ENCODE measurements around the gene FMNL1.

Gene FMNL1

DNA sequence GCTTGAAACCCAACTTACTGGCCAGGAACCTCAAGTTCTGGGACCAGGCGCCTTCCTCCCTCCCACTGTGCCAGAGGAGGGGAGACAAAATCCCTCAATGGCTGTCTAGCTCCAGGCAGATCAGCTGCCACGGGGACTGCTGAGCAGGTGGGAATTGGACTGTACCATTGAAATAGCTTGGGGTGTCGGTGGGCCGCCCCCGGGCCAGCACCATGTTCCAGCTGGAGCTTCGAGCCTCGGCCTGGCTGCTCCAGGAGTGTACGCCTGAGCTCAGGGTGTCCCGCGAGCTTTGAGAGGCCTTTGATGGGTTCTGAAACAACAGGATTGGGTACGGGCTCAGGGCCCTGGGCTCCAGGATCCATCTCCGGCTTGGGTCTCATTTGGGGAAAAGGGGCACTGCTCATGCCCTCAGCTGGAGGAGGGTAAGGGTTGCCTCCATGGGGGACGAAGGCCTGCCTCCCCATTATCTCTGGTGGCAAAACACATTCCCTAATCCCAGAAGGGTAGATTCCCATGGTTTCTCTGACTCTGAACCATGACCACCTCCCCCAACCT lies 44.8 kb downstream of the FMNL1 start:
- Histone ChIP-seq H3K4me1 (ENCODE audit: insufficient read depth, low read length) (peaks cover 10% of the 10 kb centered on the region), H3K36me3 (ENCODE audit: insufficient read depth, low read length) (peaks cover 80% of the 10 kb centered on the region)

DNA sequence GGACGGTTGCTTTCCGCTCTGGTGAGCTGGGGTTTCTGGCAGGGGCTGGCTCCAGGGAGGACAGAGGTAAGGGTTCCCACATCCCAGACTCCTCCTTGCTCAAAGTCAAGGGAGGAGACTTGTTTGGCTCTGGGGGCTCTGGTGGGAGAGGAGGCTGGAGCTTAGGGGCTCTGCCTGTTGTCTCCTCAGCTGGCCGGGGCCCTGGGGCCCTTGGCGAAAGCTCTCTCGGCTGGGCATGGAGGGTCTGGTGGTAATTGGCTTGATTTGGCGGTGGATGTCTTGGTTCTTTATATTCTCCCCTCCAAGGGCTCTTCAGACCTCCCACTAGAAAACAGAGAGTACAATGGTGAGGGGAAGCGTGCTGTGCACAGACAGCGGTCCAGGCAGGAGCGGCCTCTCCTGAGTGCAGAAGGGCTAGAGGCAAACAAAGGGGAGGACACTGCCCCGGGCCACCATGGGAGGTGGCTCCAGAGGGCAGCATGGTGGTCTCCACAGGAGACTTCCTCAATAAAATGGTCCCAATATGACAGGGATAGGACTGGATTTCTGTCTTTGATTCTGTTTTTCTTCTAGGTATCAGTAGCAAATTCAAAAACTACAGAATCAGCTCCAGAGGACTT lies 45.9 kb downstream of the FMNL1 start:
- H3K36me3 ChIP-seq (ENCODE audit: insufficient read depth, low read length) = peaks cover 82% of the 10 kb centered on the region
- no peak overlapping the region for H3K9ac ChIP-seq (ENCODE audit: low read length)
- no peak overlapping the region for H3K27ac ChIP-seq (ENCODE audit: low read depth, low read length)
- no peak overlapping the region for H3K4me3 ChIP-seq (ENCODE audit: low read depth in 1 of 2, low read length in 2 of 2)
- no peaks in the 10 kb centered on the region for H3K27me3 ChIP-seq (ENCODE audit: control insufficient read depth in 1 of 2, insufficient read depth in 2 of 2, low read length in 2 of 2)
- H3K4me1 ChIP-seq (ENCODE audit: insufficient read depth, low read length) = peaks cover 7% of the 10 kb centered on the region
- H3K9me3 ChIP-seq (ENCODE audit: low read length) = no peaks in the 10 kb centered on the region

More for the DNA sequence above, 44.8 kb downstream of the FMNL1 start:
- Histone ChIP-seq H3K4me3 (ENCODE audit: low read depth in 1 of 2, low read length in 2 of 2) (no peak overlapping the region), H3K27me3 (ENCODE audit: control insufficient read depth in 1 of 2, insufficient read depth in 2 of 2, low read length in 2 of 2) (no peaks in the 10 kb centered on the region), H3K27ac (ENCODE audit: low read depth, low read length) (no peak overlapping the region), H3K9ac (ENCODE audit: low read length) (no peak overlapping the region), H3K9me3 (ENCODE audit: low read length) (no peaks in the 10 kb centered on the region)

DNA sequence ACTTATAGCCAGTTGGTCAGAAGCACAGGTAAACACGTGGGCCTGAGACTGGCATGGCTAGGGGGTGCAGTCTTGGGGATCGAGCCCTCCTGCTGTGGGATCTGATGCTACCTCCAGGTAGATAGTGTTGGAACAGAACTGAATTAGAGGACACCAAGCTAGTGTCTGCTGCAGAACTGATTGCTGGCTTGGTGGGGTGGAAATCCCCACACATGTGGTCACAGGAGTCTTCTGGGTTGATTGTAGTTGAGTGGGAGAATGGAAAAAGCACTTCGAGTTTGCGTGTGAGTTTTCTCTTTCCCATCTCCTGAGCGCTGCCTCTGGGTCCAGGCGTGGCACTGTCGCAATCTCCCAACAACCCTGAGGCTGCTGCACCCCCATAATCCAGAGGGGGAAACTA lies 48.2 kb downstream of the FMNL1 start:
- H3K9ac ChIP-seq (ENCODE audit: low read length) = no peak overlapping the region
- H3K27ac ChIP-seq (ENCODE audit: low read depth, low read length) = no peak overlapping the region
- no peaks in the 10 kb centered on the region for H3K27me3 ChIP-seq (ENCODE audit: control insufficient read depth in 1 of 2, insufficient read depth in 2 of 2, low read length in 2 of 2)
- peaks cover 82% of the 10 kb centered on the region for H3K36me3 ChIP-seq (ENCODE audit: insufficient read depth, low read length)
- no peak overlapping the region for H3K4me3 ChIP-seq (ENCODE audit: low read depth in 1 of 2, low read length in 2 of 2)
- no peaks in the 10 kb centered on the region for H3K9me3 ChIP-seq (ENCODE audit: low read length)
- H3K4me1 ChIP-seq (ENCODE audit: insufficient read depth, low read length) = no peaks in the 10 kb centered on the region

DNA sequence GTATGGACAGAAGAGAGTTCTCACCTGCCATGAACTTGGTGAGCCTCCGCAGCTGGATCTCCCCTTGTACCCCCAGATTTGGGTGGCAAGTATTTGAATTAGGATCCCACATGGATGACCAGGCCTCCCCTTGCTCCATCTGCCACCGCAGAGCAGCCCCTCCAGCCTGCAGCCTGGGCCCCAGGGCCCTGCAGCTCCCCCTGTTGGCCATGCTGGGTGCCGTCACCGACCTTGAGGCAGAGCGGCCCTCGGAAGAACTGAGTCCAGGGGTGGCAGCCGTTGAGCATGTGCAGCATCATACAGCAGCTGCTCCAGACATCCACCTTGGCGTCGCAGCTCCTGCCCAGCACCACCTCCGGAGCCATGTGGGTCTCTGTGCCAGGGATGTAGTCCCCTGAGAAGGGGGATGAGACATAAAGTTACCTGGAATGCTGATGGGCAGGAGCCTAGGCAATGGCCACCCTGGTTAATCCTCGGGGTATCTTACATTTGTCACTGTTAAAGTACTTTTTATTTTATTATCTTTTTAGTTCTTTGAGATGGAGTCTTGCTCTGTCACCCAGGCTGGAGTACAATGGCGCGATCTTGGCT lies 49.2 kb downstream of the FMNL1 start:
- Histone ChIP-seq H3K27ac (ENCODE audit: low read depth, low read length) (no peak overlapping the region), H3K4me1 (ENCODE audit: insufficient read depth, low read length) (no peaks in the 10 kb centered on the region), H3K9me3 (ENCODE audit: low read length) (no peaks in the 10 kb centered on the region), H3K36me3 (ENCODE audit: insufficient read depth, low read length) (peaks cover 74% of the 10 kb centered on the region), H3K27me3 (ENCODE audit: control insufficient read depth in 1 of 2, insufficient read depth in 2 of 2, low read length in 2 of 2) (no peaks in the 10 kb centered on the region), H3K4me3 (ENCODE audit: low read depth in 1 of 2, low read length in 2 of 2) (no peak overlapping the region), H3K9ac (ENCODE audit: low read length) (no peak overlapping the region)

DNA sequence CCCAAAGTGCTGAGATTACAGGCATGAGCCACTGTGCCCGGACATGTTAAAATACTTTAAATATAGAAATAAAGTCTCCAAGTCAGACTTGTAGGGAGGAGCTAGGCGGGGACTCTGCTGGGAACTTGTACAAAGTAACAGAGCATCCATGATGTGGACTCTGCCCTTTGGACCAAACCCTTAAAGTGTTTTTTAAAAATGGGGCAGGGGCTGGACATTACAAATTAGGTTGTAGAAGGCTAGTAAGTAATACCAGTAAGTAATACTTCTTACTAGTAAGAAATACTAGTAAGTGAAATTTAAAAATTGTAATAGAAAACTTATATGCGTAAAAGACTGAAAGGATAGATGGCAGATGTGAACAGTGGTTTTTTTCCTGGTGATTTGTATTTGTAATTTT lies 49.9 kb downstream of the FMNL1 start:
- H3K9ac ChIP-seq (ENCODE audit: low read length) = no peak overlapping the region
- peaks cover 68% of the 10 kb centered on the region for H3K36me3 ChIP-seq (ENCODE audit: insufficient read depth, low read length)
- H3K27me3 ChIP-seq (ENCODE audit: control insufficient read depth in 1 of 2, insufficient read depth in 2 of 2, low read length in 2 of 2) = no peaks in the 10 kb centered on the region
- no peaks in the 10 kb centered on the region for H3K4me1 ChIP-seq (ENCODE audit: insufficient read depth, low read length)
- H3K27ac ChIP-seq (ENCODE audit: low read depth, low read length) = no peak overlapping the region
- no peak overlapping the region for H3K4me3 ChIP-seq (ENCODE audit: low read depth in 1 of 2, low read length in 2 of 2)
- no peaks in the 10 kb centered on the region for H3K9me3 ChIP-seq (ENCODE audit: low read length)

DNA sequence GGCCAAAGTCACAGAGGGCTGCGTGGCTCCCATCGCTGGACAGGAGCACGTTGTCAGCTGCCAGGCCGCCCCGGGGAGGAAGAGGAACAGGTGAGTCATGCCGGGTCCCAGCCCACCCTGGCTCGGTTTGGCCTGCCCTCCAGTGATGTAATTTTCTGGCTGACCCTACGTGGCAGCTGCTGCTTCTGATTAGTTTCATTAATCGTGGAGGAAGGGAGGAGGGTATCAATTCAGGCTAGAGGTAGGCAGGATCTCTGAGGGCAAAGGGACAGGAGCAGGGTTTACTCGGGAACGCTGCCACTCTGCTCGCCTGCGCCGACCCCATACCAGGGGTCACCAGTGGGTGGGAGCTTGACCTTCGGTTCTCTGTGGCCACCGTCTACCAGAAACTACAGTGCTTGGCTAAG lies 51.9 kb downstream of the FMNL1 start:
- no peak overlapping the region for H3K27ac ChIP-seq (ENCODE audit: low read depth, low read length)
- H3K4me1 ChIP-seq (ENCODE audit: insufficient read depth, low read length) = peaks cover 14% of the 10 kb centered on the region
- H3K27me3 ChIP-seq (ENCODE audit: control insufficient read depth in 1 of 2, insufficient read depth in 2 of 2, low read length in 2 of 2) = no peaks in the 10 kb centered on the region
- H3K9ac ChIP-seq (ENCODE audit: low read length) = no peak overlapping the region
- H3K9me3 ChIP-seq (ENCODE audit: low read length) = no peaks in the 10 kb centered on the region
- no peak overlapping the region for H3K4me3 ChIP-seq (ENCODE audit: low read depth in 1 of 2, low read length in 2 of 2)
- peaks cover 50% of the 10 kb centered on the region for H3K36me3 ChIP-seq (ENCODE audit: insufficient read depth, low read length)

DNA sequence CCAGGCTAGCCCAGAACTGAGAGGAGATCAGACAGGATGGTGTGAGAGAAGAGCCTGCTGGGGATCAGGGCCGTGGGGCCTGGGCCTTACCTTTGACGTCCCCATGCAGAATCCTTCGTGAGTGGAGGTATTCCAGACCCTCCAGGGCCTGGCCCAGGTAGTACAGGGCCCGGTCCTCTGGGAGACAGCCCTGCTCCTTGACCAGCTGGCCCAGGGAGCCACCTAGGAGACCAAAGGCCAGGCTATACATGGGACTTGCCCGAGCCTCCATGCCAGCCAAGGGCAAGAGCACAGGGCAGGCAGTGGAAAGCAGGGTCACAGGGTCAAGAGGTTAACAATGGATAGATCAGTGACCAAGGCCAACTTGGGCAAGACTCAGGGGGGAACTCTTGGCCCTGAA lies 52.3 kb downstream of the FMNL1 start:
- H3K4me1 ChIP-seq (ENCODE audit: insufficient read depth, low read length) = peaks cover 19% of the 10 kb centered on the region
- H3K9ac ChIP-seq (ENCODE audit: low read length) = no peak overlapping the region
- no peak overlapping the region for H3K27ac ChIP-seq (ENCODE audit: low read depth, low read length)
- H3K4me3 ChIP-seq (ENCODE audit: low read depth in 1 of 2, low read length in 2 of 2) = no peak overlapping the region
- H3K9me3 ChIP-seq (ENCODE audit: low read length) = no peaks in the 10 kb centered on the region
- H3K27me3 ChIP-seq (ENCODE audit: control insufficient read depth in 1 of 2, insufficient read depth in 2 of 2, low read length in 2 of 2) = no peaks in the 10 kb centered on the region
- peaks cover 45% of the 10 kb centered on the region for H3K36me3 ChIP-seq (ENCODE audit: insufficient read depth, low read length)

DNA sequence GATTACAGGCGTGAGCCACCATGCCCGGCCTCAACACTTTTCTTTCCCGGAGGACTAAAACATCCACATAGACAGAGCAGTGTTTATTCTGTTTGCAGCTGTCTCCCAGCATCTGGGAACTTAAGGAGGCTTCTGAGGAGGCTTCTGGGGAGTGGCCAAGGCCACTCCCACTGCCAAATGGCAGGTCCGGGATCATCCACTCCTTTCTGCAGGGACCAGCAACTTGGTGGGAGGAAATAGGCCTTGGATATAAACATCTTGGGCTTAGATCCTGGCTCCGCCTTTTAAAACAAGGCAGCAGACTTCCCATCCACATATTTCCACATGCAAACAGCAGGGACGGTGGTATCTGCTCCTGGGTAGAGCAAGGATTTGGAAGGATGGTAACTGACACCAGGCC lies 54.3 kb downstream of the FMNL1 start:
- Histone ChIP-seq H3K36me3 (ENCODE audit: insufficient read depth, low read length) (peaks cover 37% of the 10 kb centered on the region), H3K4me1 (ENCODE audit: insufficient read depth, low read length) (peaks cover 26% of the 10 kb centered on the region), H3K9me3 (ENCODE audit: low read length) (no peaks in the 10 kb centered on the region), H3K9ac (ENCODE audit: low read length) (no peak overlapping the region), H3K27ac (ENCODE audit: low read depth, low read length) (no peak overlapping the region), H3K4me3 (ENCODE audit: low read depth in 1 of 2, low read length in 2 of 2) (no peak overlapping the region), H3K27me3 (ENCODE audit: control insufficient read depth in 1 of 2, insufficient read depth in 2 of 2, low read length in 2 of 2) (no peaks in the 10 kb centered on the region)

DNA sequence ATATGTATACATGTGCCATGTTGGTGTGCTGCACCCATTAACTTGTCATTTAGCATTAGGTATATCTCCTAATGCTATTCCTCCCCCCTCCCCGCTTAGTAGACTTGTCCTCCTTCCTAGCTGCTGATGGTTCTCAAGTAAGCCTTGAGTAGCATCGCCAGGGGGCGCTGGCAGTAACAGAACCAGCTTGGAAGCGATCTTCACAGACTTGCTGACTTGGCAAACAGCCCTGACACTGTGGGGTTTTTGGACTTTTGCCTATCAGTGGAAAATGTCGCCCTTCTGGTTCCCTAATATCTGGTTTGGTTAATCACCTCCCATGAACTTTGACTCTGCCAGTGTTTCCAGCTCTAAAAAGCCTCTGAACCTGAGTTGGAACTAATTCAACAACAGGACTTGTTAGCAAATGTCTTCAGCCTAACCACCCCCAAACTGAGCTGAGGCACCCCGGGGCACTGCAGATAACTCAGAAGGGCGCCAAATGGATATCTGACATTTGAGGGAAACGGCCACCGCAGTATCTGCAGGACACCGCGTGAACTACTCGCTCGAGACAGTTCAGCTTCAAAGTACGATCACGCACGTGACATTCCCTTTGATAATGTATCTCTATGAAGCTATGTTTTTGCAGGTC lies 55.6 kb downstream of the FMNL1 start:
- H3K4me1 ChIP-seq (ENCODE audit: insufficient read depth, low read length) = peaks cover 29% of the 10 kb centered on the region
- peaks cover 38% of the 10 kb centered on the region for H3K36me3 ChIP-seq (ENCODE audit: insufficient read depth, low read length)
- no peaks in the 10 kb centered on the region for H3K27me3 ChIP-seq (ENCODE audit: control insufficient read depth in 1 of 2, insufficient read depth in 2 of 2, low read length in 2 of 2)
- H3K9me3 ChIP-seq (ENCODE audit: low read length) = no peaks in the 10 kb centered on the region
- H3K4me3 ChIP-seq (ENCODE audit: low read depth in 1 of 2, low read length in 2 of 2) = peak overlapping the region in 1 of 2 donors; percentile 33
- peak overlapping the region; percentile 77 for H3K27ac ChIP-seq (ENCODE audit: low read depth, low read length)
- H3K9ac ChIP-seq (ENCODE audit: low read length) = peak overlapping the region; percentile 12

DNA sequence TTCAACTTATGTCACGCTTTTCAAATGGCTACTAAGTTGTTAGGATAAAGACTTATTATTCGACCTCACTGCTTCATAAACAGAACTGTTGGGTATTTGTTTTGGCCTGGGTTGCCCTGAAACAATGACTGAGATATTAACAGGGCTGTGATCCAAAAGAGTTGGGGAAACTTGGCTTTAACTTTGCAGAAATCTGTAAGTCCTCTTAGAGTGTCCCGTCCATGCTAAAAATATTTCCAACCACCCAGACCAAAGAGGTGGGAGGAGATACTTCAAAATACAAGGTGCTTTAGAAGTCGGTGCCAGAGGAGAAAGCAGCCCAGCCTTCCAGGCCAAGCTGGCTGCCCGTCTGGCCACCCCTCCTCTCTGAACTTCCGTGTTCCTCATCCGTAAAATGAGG lies 56.3 kb downstream of the FMNL1 start:
- peak overlapping the region in 1 of 2 donors; percentile 33 for H3K4me3 ChIP-seq (ENCODE audit: low read depth in 1 of 2, low read length in 2 of 2)
- H3K9ac ChIP-seq (ENCODE audit: low read length) = no peak overlapping the region
- H3K4me1 ChIP-seq (ENCODE audit: insufficient read depth, low read length) = peaks cover 36% of the 10 kb centered on the region
- H3K27me3 ChIP-seq (ENCODE audit: control insufficient read depth in 1 of 2, insufficient read depth in 2 of 2, low read length in 2 of 2) = no peaks in the 10 kb centered on the region
- H3K27ac ChIP-seq (ENCODE audit: low read depth, low read length) = peak overlapping the region; percentile 77
- no peaks in the 10 kb centered on the region for H3K9me3 ChIP-seq (ENCODE audit: low read length)
- peaks cover 37% of the 10 kb centered on the region for H3K36me3 ChIP-seq (ENCODE audit: insufficient read depth, low read length)

DNA sequence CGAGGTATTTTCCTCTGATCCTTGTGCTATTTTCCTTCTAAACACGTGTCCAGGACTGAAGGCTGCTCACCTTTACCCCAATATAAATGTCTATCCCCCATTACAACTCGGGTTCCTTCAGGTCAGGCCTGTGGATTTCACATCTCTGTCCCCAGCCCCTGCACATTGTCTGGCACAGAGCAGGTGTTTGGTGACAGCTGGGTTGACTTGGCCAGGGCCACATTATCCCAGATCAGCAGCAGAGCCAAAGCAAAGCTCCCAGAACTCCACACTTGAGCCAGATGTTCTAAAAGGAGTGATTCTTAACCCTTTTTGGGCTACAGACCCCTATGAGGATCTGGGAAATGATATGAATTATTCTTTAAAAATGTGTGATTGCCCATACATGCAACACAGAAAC lies 58.2 kb downstream of the FMNL1 start:
- Histone ChIP-seq H3K9me3 (ENCODE audit: low read length) (no peaks in the 10 kb centered on the region), H3K27me3 (ENCODE audit: control insufficient read depth in 1 of 2, insufficient read depth in 2 of 2, low read length in 2 of 2) (no peaks in the 10 kb centered on the region), H3K9ac (ENCODE audit: low read length) (no peak overlapping the region), H3K36me3 (ENCODE audit: insufficient read depth, low read length) (peaks cover 38% of the 10 kb centered on the region), H3K4me1 (ENCODE audit: insufficient read depth, low read length) (peaks cover 55% of the 10 kb centered on the region), H3K4me3 (ENCODE audit: low read depth in 1 of 2, low read length in 2 of 2) (no peak overlapping the region), H3K27ac (ENCODE audit: low read depth, low read length) (peak overlapping the region; percentile 19)

Measured in muscle layer of colon (tissue), 2 donors.